ENCODE measurements around the gene TAS2R7. TPM values are rescaled to one million over a fixed set of nuclear protein-coding genes. Genes with fewer than 3 reads are reported as not detected.

The TAS2R7 gene
- total and polyA plus RNA-seq, 2 donors (not counting 1 experiment from before 2014, with no cell fraction given) = not detected

DNA sequence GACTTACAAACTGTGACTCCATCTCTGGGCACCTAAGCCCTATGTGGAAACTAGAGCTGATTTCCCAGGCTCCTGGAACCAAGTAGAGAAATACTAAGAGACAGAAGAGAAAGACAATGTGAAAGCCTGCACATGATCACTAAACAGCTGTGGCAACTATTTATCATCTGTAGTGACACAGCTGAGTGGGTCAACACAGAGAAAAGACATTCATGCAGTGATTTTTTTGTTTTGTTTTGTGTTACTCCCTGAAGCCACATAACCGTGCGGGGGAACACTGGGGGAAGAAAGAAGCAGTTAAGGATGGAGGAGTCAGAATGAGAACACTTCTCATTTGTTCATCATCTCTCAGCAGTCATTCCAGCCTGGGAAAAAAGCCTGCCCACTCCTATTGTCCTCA, 45.3 kb upstream of the TAS2R7 start:
- Mint-ChIP-seq H3K27me3 (no peaks in the 10 kb centered on the region), H3K4me1 (no peaks in the 10 kb centered on the region), H3K9me3 (ENCODE audit: insufficient read depth) (no peaks in the 10 kb centered on the region), H3K4me3 (no peak overlapping the region), H3K27ac (no peak overlapping the region)
- WGBS (ENCODE audit: insufficient coverage) = no CpG with 5 or more reads among the region's 2 CpGs
- intact Hi-C loops (cut with micrococcal nuclease) = no loop called here
- DNase-seq = no peak
- Histone ChIP-seq H3K4me1 (ENCODE audit: control insufficient read depth in 2 of 2, insufficient read depth in 2 of 2, low read length in 2 of 2) (no peaks in the 10 kb centered on the region), H3K4me2 (replicated peaks; ENCODE audit: low read depth, low read length, poor library complexity, severe bottlenecking) (no peak overlapping the region), H3K79me2 (ENCODE audit: control insufficient read depth, insufficient read depth, low read length) (no peaks in the 10 kb centered on the region), H3K27me3 (replicated peaks in 1 of 4; ENCODE audit: control extremely low read depth in 1 of 4, control insufficient read depth in 3 of 4, insufficient read depth in 4 of 4, low read length in 3 of 4) (no peaks in the 10 kb centered on the region), H3K9ac (ENCODE audit: low read length) (no peak overlapping the region), H3K36me3 (replicated peaks in 1 of 2; ENCODE audit: control extremely low read depth in 1 of 2, control insufficient read depth in 1 of 2, extremely low read depth in 1 of 2, insufficient read depth in 2 of 2, low read length in 1 of 2) (peaks cover 0 to 4% of the 10 kb centered on the region in 2 experiments), H3K4me3 (ENCODE audit: control extremely low read depth in 1 of 5, extremely low read depth in 1 of 5, insufficient read depth in 1 of 5, low read depth in 2 of 5, low read length in 4 of 5) (no peak overlapping the region), H3K9me3 (ENCODE audit: control extremely low read depth in 1 of 3, control insufficient read depth in 2 of 3, insufficient read depth in 1 of 3, low read length in 2 of 3) (no peaks in the 10 kb centered on the region), H3K27ac (ENCODE audit: low read length in 2 of 2) (no peak overlapping the region), H2AFZ (ENCODE audit: insufficient read depth, low read depth, low read length, poor library complexity, severe bottlenecking) (no peak overlapping the region), H4K20me1 (ENCODE audit: control insufficient read depth, insufficient read depth, low read length, poor library complexity, severe bottlenecking) (no peaks in the 10 kb centered on the region)
- CTCF ChIA-PET = no interaction called here
- TF ChIP-seq, protein P1, sequence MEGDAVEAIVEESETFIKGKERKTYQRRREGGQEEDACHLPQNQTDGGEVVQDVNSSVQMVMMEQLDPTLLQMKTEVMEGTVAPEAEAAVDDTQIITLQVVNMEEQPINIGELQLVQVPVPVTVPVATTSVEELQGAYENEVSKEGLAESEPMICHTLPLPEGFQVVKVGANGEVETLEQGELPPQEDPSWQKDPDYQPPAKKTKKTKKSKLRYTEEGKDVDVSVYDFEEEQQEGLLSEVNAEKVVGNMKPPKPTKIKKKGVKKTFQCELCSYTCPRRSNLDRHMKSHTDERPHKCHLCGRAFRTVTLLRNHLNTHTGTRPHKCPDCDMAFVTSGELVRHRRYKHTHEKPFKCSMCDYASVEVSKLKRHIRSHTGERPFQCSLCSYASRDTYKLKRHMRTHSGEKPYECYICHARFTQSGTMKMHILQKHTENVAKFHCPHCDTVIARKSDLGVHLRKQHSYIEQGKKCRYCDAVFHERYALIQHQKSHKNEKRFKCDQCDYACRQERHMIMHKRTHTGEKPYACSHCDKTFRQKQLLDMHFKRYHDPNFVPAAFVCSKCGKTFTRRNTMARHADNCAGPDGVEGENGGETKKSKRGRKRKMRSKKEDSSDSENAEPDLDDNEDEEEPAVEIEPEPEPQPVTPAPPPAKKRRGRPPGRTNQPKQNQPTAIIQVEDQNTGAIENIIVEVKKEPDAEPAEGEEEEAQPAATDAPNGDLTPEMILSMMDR (IDR thresholded peaks at IDR 0.05) = no peak
- no peak for TF ChIP-seq EZH2 (IDR thresholded peaks at IDR 0.05; ENCODE audit: borderline replicate concordance, insufficient read depth, low read depth, low read length, poor library complexity, severe bottlenecking)
- POLR2A ChIA-PET = no interaction called here
- no peak for ATAC-seq (ENCODE audit: low read depth)

DNA sequence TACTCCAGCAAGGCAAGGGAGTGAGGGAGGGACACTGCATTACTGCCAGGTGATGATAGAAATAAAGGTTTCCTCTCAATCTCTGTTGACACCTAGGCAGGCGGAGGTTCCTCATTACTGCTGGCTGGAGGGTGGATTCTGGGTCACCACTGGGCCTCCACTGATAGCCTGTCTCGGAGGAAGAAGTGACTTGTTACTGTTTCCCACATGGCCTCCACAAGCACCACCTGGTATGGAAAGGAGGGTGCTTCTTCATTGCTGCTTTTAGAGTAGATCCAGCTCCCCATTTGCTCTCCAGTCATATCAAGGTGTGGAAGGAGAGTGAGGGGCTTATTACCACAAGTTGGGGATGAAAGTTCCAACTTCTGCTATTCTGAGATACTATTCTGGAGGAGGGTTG, 40.4 kb upstream of the TAS2R7 start:
- intact Hi-C loops (cut with micrococcal nuclease) = no loop called here
- Histone ChIP-seq H3K4me1 (ENCODE audit: control insufficient read depth in 2 of 2, insufficient read depth in 2 of 2, low read length in 2 of 2) (no peaks in the 10 kb centered on the region), H3K4me3 (ENCODE audit: control extremely low read depth in 1 of 5, extremely low read depth in 1 of 5, insufficient read depth in 1 of 5, low read depth in 2 of 5, low read length in 4 of 5) (no peak overlapping the region), H3K36me3 (replicated peaks in 1 of 2; ENCODE audit: control extremely low read depth in 1 of 2, control insufficient read depth in 1 of 2, extremely low read depth in 1 of 2, insufficient read depth in 2 of 2, low read length in 1 of 2) (peaks cover 0 to 4% of the 10 kb centered on the region in 2 experiments), H4K20me1 (ENCODE audit: control insufficient read depth, insufficient read depth, low read length, poor library complexity, severe bottlenecking) (no peaks in the 10 kb centered on the region), H3K27ac (ENCODE audit: low read length in 2 of 2) (no peak overlapping the region), H3K9ac (ENCODE audit: low read length) (no peak overlapping the region), H3K27me3 (replicated peaks in 1 of 4; ENCODE audit: control extremely low read depth in 1 of 4, control insufficient read depth in 3 of 4, insufficient read depth in 4 of 4, low read length in 3 of 4) (no peaks in the 10 kb centered on the region), H2AFZ (ENCODE audit: insufficient read depth, low read depth, low read length, poor library complexity, severe bottlenecking) (no peak overlapping the region), H3K9me3 (ENCODE audit: control extremely low read depth in 1 of 3, control insufficient read depth in 2 of 3, insufficient read depth in 1 of 3, low read length in 2 of 3) (no peaks in the 10 kb centered on the region), H3K79me2 (ENCODE audit: control insufficient read depth, insufficient read depth, low read length) (no peaks in the 10 kb centered on the region), H3K4me2 (replicated peaks; ENCODE audit: low read depth, low read length, poor library complexity, severe bottlenecking) (no peak overlapping the region)
- ChIA-PET CTCF (no interaction called here), POLR2A (no interaction called here)
- no peak overlapping the region for H3K27ac Mint-ChIP-seq
- TF ChIP-seq EZH2 (IDR thresholded peaks at IDR 0.05; ENCODE audit: borderline replicate concordance, insufficient read depth, low read depth, low read length, poor library complexity, severe bottlenecking) = no peak
- TF ChIP-seq, protein P1 (IDR thresholded peaks at IDR 0.05) = no peak
- no peaks in the 10 kb centered on the region for H3K27me3 Mint-ChIP-seq
- H3K4me3 Mint-ChIP-seq = no peak overlapping the region
- DNase-seq = no peak
- H3K4me1 Mint-ChIP-seq = no peaks in the 10 kb centered on the region
- WGBS (ENCODE audit: insufficient coverage) = 100% methylated on average over 1 of the region's 2 CpGs
- ATAC-seq (ENCODE audit: low read depth) = no peak
- H3K9me3 Mint-ChIP-seq (ENCODE audit: insufficient read depth) = no peaks in the 10 kb centered on the region
